Heart right ventricle (tissue), 16 donors: ENCODE measurements around the gene DSCAM. TPM values are rescaled to one million over a fixed set of nuclear protein-coding genes. Genes with fewer than 3 reads are reported as not detected.

Experiments used
- ATAC-seq, 8 donors: fragments of 200-7000 bp; cut with Tn5 transposase; one replicate each; pipeline ENCODE4 v1.9.1; 2020; ENCODE audit warnings: mild to moderate bottlenecking in 8 of 8, moderate library complexity in 8 of 8, moderate number of reproducible peaks in 1 of 8
- DNase-seq, 2 donors: peaks; one replicate each; pipeline ENCODE4 v3.0.0-alpha.2; 2020
- H3K27ac ChIP-seq, 10 donors: fragments of 200-600 bp; sonication (generic) in 2 of 10; one replicate each; pipeline versions ENCODE4 v1.5.0 to v1.8.0; 2020 to 2022; ENCODE audit warnings: mild to moderate bottlenecking in 3 of 10
- H3K27me3 ChIP-seq, 7 donors: fragments of 200-600 bp; one replicate each; pipeline ENCODE4 v1.8.0; 2021 to 2022; ENCODE audit warnings: mild to moderate bottlenecking in 2 of 7
- H3K36me3 ChIP-seq, 9 donors: fragments of 200-600 bp; sonication (generic) in 1 of 9; one replicate each; pipeline versions ENCODE4 v1.5.0 to v1.8.0; 2020 to 2022; ENCODE audit warnings: mild to moderate bottlenecking in 2 of 9
- H3K4me1 ChIP-seq, 9 donors: fragments of 200-600 bp; sonication (generic) in 1 of 9; one replicate each; pipeline versions ENCODE4 v1.5.0 to v1.8.0; 2020 to 2022; ENCODE audit warnings: mild to moderate bottlenecking in 4 of 9
- H3K4me3 ChIP-seq, 10 donors: fragments of 200-600 bp; sonication (generic) in 2 of 10; one replicate each; pipeline versions ENCODE4 v1.5.0 to v1.8.0; 2020 to 2022; ENCODE audit warnings: mild to moderate bottlenecking in 7 of 10, moderate library complexity in 2 of 10
- H3K9me3 ChIP-seq, 11 donors: fragments of 200-600 bp in 10 of 11; sonication (generic) in 2 of 11; one replicate each; pipeline versions ENCODE4 v1.5.0 to v1.8.0; 2013 to 2022; ENCODE audit warnings: mild to moderate bottlenecking in 2 of 11, control low read depth in 1 of 11, moderate library complexity in 1 of 11
- whole genome bisulfite sequencing, 2 donors: extraction: QIAGEN DNeasy Blood & Tissue Kit; methylation state at CpG; one replicate each; pipeline ENCODE4 v1.1.7; 2013; ENCODE audit warnings: inconsistent platforms in 1 of 2; 5-methylcytosine and 5-hydroxymethylcytosine counted together
- intact Hi-C, 10 donors: fragments of 100-400 bp; cut with DNase I; formaldehyde crosslinking; loops; one replicate each; pipeline versions ENCODE4 v1.11.1 to v1.14.2; 2022
- polyA plus RNA-seq, 2 donors: library from polyadenylated mRNA; stranded (reverse); fragments of 200-250 nt; gene quantifications; one replicate each; pipeline ENCODE4 v1.2.3, GENCODE V29; 2013
- total RNA-seq, 10 donors: library from RNA; stranded (reverse); fragmentation: NEBNext Ultra II Directional in 3 of 10; extraction: Animal tissue kit (Norgen Biotek cat#: 25700) in 3 of 10; gene quantifications; one replicate each; pipeline versions ENCODE4 v1.2.1 to v1.2.4, GENCODE V29; 2021 to 2023
- TF ChIP-seq, protein P1 (sequence below), 9 donors: fragments of 200-600 bp; sonication (generic) in 2 of 9; IDR thresholded peaks; one replicate each; pipeline versions ENCODE4 v1.5.0 to v1.8.0; 2021 to 2022; ENCODE audit warnings: antibody characterized with exemption in 9 of 9, mild to moderate bottlenecking in 5 of 9, moderate library complexity in 1 of 9
- donor health status: Arrhythmogenic right ventricular cardiomyopathy.
- donor health status: ischemic (EF 13 %, LVEDD 7.1; RV severe dilation, severe dysfunction).
- donor health status: healthy with polysubstance abuse.
- donor health status: DM: no; HTN: yes; CAD: no.
- donor health status: DM: no; HTN: no; CAD: no.
- donor health status: ischemic (EF 25% LVEDD 6.9; RV normal size, moderate dysfunction).
- donor health status: ischemic (EF 25% LVEDD 5.7; RV mildly dilated, moderate dysfunction).
- donor health status: healthy.
- donor health status: DM: yes; HTN: yes; CAD: no.
- donor health status: Ischemic cardiomyopathy.
- donor health status: ischemic (EF 35%, LVEDD 5.7; RV mildly dilated, moderate dysfunction).
- donor health status: nonischemic (EF 11% LVEDD 7.7; RV severe dilation, severe dysfunction).
- donor health status: DM: yes; HTN: yes; CAD: no.
- donor health status: PGD.
- donor health status: ischemic (EF 29% LVEDD 5.4; RV normal size, mild dysfunction).
- donor health status: nonischemic (EF 23%, LVEDD 6.1; RV moderate dilation, normal function).

Gene DSCAM
- total and polyA plus RNA-seq, 12 donors = 0.03 to 0.04 TPM; not detected in 10

GRCh38 chr21:40489001-40489400 lies 358.0 kb downstream of the DSCAM start:
- DNase-seq (no peak), ATAC-seq (no peak)
- Histone ChIP-seq H3K4me3 (no peak overlapping the region), H3K4me1 (no peaks in the 10 kb centered on the region), H3K36me3 (no peaks in the 10 kb centered on the region), H3K9me3 (peaks cover 0 to 43% (median 4%) of the 10 kb centered on the region in 11 donors), H3K27me3 (peaks cover 0 to 6% (median 0%) of the 10 kb centered on the region in 7 donors), H3K27ac (no peak overlapping the region)
- TF ChIP-seq, protein P1, sequence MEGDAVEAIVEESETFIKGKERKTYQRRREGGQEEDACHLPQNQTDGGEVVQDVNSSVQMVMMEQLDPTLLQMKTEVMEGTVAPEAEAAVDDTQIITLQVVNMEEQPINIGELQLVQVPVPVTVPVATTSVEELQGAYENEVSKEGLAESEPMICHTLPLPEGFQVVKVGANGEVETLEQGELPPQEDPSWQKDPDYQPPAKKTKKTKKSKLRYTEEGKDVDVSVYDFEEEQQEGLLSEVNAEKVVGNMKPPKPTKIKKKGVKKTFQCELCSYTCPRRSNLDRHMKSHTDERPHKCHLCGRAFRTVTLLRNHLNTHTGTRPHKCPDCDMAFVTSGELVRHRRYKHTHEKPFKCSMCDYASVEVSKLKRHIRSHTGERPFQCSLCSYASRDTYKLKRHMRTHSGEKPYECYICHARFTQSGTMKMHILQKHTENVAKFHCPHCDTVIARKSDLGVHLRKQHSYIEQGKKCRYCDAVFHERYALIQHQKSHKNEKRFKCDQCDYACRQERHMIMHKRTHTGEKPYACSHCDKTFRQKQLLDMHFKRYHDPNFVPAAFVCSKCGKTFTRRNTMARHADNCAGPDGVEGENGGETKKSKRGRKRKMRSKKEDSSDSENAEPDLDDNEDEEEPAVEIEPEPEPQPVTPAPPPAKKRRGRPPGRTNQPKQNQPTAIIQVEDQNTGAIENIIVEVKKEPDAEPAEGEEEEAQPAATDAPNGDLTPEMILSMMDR (IDR thresholded peaks at IDR 0.05) = no peak
- WGBS, 2 donors = 78 to 93% methylated on average over 1 of the region's 1 CpG
- intact Hi-C loops = no loop called here

DNA sequence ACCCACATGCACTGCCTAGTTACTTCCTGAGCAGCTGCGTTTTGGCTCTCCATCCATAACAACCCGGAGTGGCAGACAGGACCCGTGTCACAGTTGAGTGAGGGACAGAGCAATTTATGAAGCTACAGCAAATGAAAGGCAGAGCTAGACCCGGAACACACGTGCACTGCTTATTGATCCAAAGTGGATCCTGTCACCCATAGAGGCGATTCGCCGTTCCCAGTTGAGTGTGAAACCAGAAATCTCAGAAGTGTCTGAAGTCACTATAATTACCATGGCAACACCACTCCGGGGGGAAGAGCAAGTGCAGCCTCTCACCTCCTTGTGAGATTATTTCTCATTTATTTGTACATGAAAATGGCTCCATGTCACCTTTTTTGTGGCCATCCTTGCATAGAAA lies 365.2 kb downstream of the DSCAM start:
- H3K27me3 ChIP-seq = peaks cover 0 to 2% (median 0%) of the 10 kb centered on the region in 7 donors
- intact Hi-C loops = no loop called here
- no peaks in the 10 kb centered on the region for H3K9me3 ChIP-seq
- TF ChIP-seq, protein P1 (IDR thresholded peaks at IDR 0.05) = no peak
- no peaks in the 10 kb centered on the region for H3K4me1 ChIP-seq
- ATAC-seq (no peak), DNase-seq (no peak)
- H3K27ac ChIP-seq = no peak overlapping the region
- H3K36me3 ChIP-seq = no peaks in the 10 kb centered on the region
- no peak overlapping the region for H3K4me3 ChIP-seq
- WGBS, 2 donors = 88 to 90% methylated on average over 9 of the region's 9 CpGs

GRCh38 chr21:40474513-40474912 lies 372.4 kb downstream of the DSCAM start:
- Histone ChIP-seq H3K4me3 (no peak overlapping the region), H3K36me3 (no peaks in the 10 kb centered on the region), H3K27ac (no peak overlapping the region), H3K9me3 (peaks cover 0 to 11% (median 0%) of the 10 kb centered on the region in 11 donors), H3K4me1 (no peaks in the 10 kb centered on the region), H3K27me3 (peaks cover 0 to 4% (median 0%) of the 10 kb centered on the region in 7 donors)
- TF ChIP-seq, protein P1 (IDR thresholded peaks at IDR 0.05) = no peak
- intact Hi-C loops = no loop called here
- DNase-seq (no peak), ATAC-seq (no peak)
- WGBS, 2 donors = 90 to 95% methylated on average over 15 of the region's 15 CpGs

- 52 to 54% methylated on average over 4 of the region's 4 CpGs for WGBS, 2 donors
- H3K9me3 ChIP-seq = peaks cover 0 to 11% (median 0%) of the 10 kb centered on the region in 11 donors
- TF ChIP-seq, protein P1 (IDR thresholded peaks at IDR 0.05) = no peak
- peaks cover 0 to 4% (median 0%) of the 10 kb centered on the region in 7 donors for H3K27me3 ChIP-seq
- no peak for DNase-seq
- no peaks in the 10 kb centered on the region for H3K36me3 ChIP-seq
- intact Hi-C loops = no loop called here
- no peak for ATAC-seq
- H3K4me1 ChIP-seq = no peaks in the 10 kb centered on the region
- no peak overlapping the region for H3K4me3 ChIP-seq
- no peak overlapping the region for H3K27ac ChIP-seq
These were observed 374.9 kb downstream of the DSCAM start for GRCh38 chr21:40472013-40472412.
